ENCODE data around the gene CD1D. TPM values are rescaled to one million over a fixed set of nuclear protein-coding genes. Genes with fewer than 3 reads are reported as not detected.
"Not testable (repeated sequence)": the region's sequence is repeated elsewhere in the genome, so short reads cannot be mapped to it uniquely, and the experiment has no call there.

CD1D gene
- total RNA-seq, 2 experiments from 2014 or later = 0.07 TPM; not detected in 1

DNA sequence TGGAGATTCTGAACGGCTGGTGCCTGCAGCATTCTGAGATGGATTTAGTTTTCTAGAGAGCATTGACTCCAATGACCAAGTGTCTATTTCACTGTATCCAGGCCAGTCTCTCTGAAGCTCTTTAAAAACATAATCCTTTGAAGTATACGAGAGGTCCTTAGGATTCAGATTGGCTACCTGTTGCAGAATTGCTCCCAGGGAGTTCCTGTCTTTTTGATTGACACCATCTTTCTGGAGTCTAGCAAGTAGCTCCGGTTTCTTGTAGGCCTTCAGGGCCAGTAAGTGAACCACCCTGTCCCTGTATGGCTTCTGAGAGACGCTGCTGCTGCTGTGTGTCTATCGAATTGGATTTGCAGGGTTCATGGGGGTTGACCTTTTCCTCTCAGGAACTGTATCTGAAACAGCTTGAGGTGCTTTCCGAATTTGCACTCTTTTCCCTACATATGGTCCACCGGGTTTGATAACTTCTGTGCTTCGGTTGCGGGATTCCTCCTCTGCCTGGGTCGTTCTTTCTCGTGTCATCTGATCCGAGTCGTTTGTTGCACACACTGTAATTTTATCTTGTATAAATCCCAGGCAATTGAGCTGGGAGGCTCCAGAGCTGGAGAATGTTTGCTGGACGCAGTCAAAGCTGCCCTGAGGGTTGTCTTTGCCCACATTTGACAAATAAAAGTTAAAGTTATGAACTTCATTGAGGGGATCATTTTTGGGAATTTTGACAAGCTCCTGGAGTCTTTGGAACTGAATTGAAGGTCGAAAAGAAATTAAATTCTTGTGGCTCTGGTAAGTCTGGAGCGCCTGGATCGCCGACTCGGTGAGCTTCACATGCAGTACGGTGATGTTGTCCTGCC lies 3.6 kb upstream of the CD1D start:
- ATAC-seq; H3K36me3 Mint-ChIP-seq (ENCODE audit: low read depth); H3K9me3 Mint-ChIP-seq (ENCODE audit: low read depth); POLR2A ChIA-PET; DNase-seq; H3K4me3 Mint-ChIP-seq; intact Hi-C loops (cut with DNase I, micrococcal nuclease); H3K27ac Mint-ChIP-seq: not testable (repeated sequence)
- peaks cover 49% of the 10 kb centered on the region for H3K27me3 Mint-ChIP-seq
- CTCF ChIA-PET = interaction anchor here (0.6 kb wide), 1 partner anchor 157 kb away, joined by 3 read pairs; no protein-coding TSS in a partner anchor
- peaks cover 12% of the 10 kb centered on the region for H3K4me1 Mint-ChIP-seq

DNA sequence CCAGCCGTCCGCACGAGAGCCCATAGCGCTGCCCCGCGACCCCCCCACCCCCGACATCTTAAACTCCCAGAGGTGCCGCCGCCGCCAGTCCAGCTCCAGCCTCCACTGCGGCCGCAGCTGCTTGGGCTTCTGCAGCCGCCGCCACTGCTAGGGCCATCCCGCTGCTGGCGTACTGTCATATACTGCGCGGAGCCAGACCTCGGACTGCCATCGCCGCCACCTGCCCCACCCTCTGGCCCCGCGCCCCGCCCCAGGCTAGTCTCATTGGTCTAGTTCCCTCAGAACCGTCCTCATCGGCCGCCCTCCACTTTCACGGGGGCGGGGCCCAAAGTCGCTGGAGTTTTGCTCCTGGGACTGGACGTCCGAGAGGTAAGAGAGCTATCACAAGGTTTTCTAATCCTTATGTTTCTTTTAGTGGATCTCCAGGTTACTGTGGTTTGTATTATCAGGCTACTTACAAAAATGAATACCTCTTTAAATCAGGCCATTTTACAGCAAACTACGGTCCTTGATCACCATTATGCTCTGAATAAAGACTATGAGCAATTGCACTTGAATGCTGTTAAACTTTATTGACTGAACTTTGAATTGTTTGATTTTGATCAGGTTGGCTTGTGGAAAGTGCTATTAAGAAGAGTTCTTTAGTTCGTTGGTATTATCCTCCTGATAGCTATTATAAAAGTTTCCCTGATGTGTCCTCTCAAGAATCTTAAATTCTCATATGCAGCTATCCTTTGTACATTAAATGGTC lies 2.8 kb upstream of the CD1D start:
- Mint-ChIP-seq H3K4me1 (peaks cover 12% of the 10 kb centered on the region), H3K27ac (no peak overlapping the region), H3K9me3 (ENCODE audit: low read depth) (no peaks in the 10 kb centered on the region), H3K4me3 (peak overlapping the region; percentile 22), H3K36me3 (ENCODE audit: low read depth) (no peaks in the 10 kb centered on the region), H3K27me3 (peaks cover 52% of the 10 kb centered on the region)
- peak; percentile 49 for DNase-seq
- peak; percentile 82 for ATAC-seq
- intact Hi-C loops (cut with DNase I, micrococcal nuclease) = no loop called here
- POLR2A ChIA-PET = no interaction called here
- CTCF ChIA-PET = interaction anchor here (0.6 to 2.1 kb wide), 2 partner anchors 26 to 166 kb away, joined by 3 to 6 read pairs; no protein-coding TSS in a partner anchor

DNA sequence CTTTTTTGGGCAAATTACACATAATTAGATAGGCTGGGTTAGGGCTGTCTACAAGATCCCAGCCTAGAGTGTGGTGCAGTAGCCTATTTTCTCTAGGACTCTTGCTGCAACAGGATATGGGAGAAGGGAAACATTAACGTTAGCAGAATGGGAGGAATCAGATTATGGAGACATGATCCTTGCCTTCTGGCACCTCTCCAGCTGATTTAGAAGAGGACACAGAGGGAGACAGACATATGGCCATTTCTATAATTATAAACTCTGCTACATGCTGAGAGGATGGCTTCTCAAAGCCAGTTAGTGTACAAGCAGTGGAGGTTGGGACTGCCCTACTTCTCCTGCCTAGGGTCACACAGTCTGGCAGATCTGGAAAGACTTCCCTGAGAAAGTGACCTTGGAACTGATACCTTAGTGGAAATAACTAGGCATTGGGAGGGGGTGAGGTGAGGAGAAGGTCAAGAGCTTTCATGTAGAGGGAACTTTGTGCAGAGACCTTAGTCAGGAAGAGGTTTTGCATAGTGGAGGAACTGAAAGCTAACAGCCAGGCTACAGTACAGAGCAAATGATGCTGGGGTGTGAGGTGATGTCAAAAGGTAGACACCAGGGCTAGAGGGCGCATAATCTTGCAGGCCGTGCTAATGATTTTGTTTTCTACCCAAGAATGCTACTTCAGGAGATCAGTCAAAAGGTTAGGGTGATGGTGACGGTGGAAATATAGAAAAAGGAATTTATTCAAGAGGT lies 1.2 kb upstream of the CD1D start:
- peaks cover 12% of the 10 kb centered on the region for H3K4me1 Mint-ChIP-seq
- no peak overlapping the region for H3K4me3 Mint-ChIP-seq
- H3K27me3 Mint-ChIP-seq = peaks cover 54% of the 10 kb centered on the region
- H3K27ac Mint-ChIP-seq = no peak overlapping the region
- no peaks in the 10 kb centered on the region for H3K36me3 Mint-ChIP-seq (ENCODE audit: low read depth)
- H3K9me3 Mint-ChIP-seq (ENCODE audit: low read depth) = no peaks in the 10 kb centered on the region
- intact Hi-C loops (cut with DNase I, micrococcal nuclease) = no loop called here
- ChIA-PET POLR2A (no interaction called here), CTCF (interaction anchor here (0.7 to 2.1 kb wide), 2 partner anchors 24 to 135 kb away, joined by 3 to 6 read pairs; no protein-coding TSS in a partner anchor)
- DNase-seq (no peak), ATAC-seq (no peak)

DNA sequence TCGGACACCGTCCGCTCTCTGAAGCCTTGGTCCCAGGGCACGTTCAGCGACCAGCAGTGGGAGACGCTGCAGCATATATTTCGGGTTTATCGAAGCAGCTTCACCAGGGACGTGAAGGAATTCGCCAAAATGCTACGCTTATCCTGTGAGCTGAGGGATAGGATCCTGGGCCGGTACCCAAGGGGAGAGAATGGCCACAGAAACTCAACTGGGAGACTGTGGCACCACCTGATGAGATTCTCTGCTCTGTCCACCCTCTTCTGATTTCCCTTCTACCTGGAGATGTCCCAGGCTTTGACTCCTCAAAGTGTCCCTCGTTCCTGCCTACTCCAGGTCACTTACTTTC lies 855 bp downstream of the CD1D start:
- intact Hi-C loops (cut with DNase I, micrococcal nuclease) = no loop called here
- ChIA-PET POLR2A (no interaction called here), CTCF (interaction anchor here (0.7 to 1.4 kb wide), 3 partner anchors 15 to 149 kb away, joined by 3 to 4 read pairs (median 3); no protein-coding TSS in a partner anchor)
- Mint-ChIP-seq H3K27me3 (peaks cover 49% of the 10 kb centered on the region), H3K9me3 (ENCODE audit: low read depth) (no peaks in the 10 kb centered on the region), H3K27ac (no peak overlapping the region), H3K36me3 (ENCODE audit: low read depth) (no peaks in the 10 kb centered on the region), H3K4me3 (peak overlapping the region; percentile 65), H3K4me1 (peaks cover 12% of the 10 kb centered on the region)
- no peak for DNase-seq
- no peak for ATAC-seq

DNA sequence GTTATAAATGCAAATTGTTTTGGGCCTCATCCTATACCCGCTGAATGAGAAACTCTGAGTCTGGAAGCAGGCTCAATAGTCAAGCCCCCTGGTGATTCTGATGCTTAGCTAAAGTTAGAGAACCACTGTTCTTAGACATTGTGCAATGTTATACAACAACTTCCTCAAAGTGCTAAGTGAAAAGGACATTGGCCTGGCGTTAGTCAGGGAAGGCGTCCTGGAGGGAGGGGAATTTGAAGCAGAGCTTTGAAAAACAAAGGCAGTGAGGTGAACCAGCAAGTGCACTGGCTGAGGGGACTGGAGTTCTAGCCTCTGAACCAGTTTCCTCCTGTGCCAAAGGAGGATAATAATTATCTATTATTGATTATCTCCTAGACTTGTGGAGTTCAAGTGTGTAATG lies 5.1 kb downstream of the CD1D start:
- Mint-ChIP-seq H3K9me3 (ENCODE audit: low read depth) (no peaks in the 10 kb centered on the region), H3K27ac (no peak overlapping the region), H3K36me3 (ENCODE audit: low read depth) (no peaks in the 10 kb centered on the region), H3K27me3 (peaks cover 31% of the 10 kb centered on the region), H3K4me1 (peaks cover 7% of the 10 kb centered on the region), H3K4me3 (no peak overlapping the region)
- no peak for ATAC-seq
- ChIA-PET POLR2A (no interaction called here), CTCF (interaction anchor here (0.8 kb wide), 1 partner anchor 157 kb away, joined by 3 read pairs; no protein-coding TSS in a partner anchor)
- intact Hi-C loops (cut with DNase I, micrococcal nuclease) = no loop called here
- DNase-seq = no peak

DNA sequence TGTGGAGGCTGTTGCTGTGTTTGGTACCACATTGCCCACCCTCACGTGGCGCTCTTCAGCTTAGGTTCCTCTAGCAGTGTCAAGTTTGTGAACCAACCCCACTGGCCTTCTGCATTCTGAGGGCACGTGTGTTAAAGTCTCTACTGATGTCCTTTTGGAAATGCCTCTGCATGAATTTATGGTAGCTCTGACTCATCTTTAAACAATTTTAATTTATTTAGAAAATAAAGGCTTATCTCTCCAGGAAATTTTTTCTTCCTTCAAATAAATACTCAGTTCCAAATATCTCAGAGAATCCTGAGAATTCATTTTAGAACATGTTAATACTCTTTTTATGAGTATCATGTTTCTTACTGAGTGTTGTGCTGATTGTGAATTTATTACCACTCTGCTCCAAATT lies 5.5 kb downstream of the CD1D start:
- H3K4me1 Mint-ChIP-seq = peaks cover 7% of the 10 kb centered on the region
- intact Hi-C loops (cut with DNase I, micrococcal nuclease) = no loop called here
- no peak for DNase-seq
- no peaks in the 10 kb centered on the region for H3K9me3 Mint-ChIP-seq (ENCODE audit: low read depth)
- peaks cover 28% of the 10 kb centered on the region for H3K27me3 Mint-ChIP-seq
- ATAC-seq = no peak
- no peak overlapping the region for H3K27ac Mint-ChIP-seq
- POLR2A ChIA-PET = no interaction called here
- CTCF ChIA-PET = interaction anchor here (0.8 to 0.9 kb wide), 2 partner anchors 19 to 157 kb away, joined by 3 read pairs; no protein-coding TSS in a partner anchor
- H3K36me3 Mint-ChIP-seq (ENCODE audit: low read depth) = no peaks in the 10 kb centered on the region
- no peak overlapping the region for H3K4me3 Mint-ChIP-seq

DNA sequence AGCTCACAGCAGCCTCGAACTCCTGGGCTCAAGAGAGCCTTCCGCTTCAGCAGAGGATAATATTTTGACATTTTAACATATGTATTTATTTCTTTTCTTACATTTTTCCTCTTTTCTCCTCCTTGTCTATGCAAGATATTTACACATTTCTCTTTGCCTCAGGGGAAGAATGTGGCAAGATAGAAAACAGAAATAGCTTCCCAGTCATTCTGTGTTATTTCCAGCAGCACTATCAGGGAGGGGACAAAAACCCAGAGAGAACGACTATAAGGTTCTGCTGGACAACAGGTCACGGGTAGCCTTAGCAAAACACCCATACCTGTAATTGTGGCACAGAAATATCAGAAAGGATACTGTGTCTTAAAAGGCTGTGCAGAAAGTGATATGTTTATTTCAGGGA lies 7.9 kb downstream of the CD1D start:
- Mint-ChIP-seq H3K4me1 (no peaks in the 10 kb centered on the region), H3K9me3 (ENCODE audit: low read depth) (no peaks in the 10 kb centered on the region), H3K36me3 (ENCODE audit: low read depth) (no peaks in the 10 kb centered on the region), H3K27ac (no peak overlapping the region), H3K4me3 (no peak overlapping the region), H3K27me3 (peaks cover 18% of the 10 kb centered on the region)
- ChIA-PET POLR2A (no interaction called here), CTCF (no interaction called here)
- no peak for DNase-seq
- intact Hi-C loops (cut with DNase I, micrococcal nuclease) = no loop called here
- ATAC-seq = no peak

DNA sequence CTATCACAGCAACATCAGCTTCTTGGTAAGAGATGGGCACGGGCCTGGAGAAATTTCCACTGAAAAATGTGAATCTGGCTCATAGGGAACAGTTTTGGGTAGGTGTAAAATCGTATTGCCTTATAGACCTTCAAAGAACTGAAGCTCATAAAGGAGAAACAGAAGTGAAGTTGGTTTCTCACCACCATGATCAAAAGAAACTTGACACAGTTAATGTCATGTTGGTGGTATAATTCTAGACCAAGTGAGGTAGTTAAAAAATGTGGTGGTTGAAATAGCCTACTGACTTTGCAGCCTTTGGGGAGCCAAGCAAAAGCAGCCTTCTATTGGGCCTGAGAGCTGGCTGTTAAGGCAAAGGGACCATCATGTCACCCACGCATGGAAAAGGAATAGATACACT lies 8.9 kb downstream of the CD1D start:
- Mint-ChIP-seq H3K9me3 (ENCODE audit: low read depth) (no peaks in the 10 kb centered on the region), H3K27me3 (peaks cover 17% of the 10 kb centered on the region), H3K36me3 (ENCODE audit: low read depth) (no peaks in the 10 kb centered on the region), H3K27ac (no peak overlapping the region), H3K4me3 (no peak overlapping the region), H3K4me1 (no peaks in the 10 kb centered on the region)
- intact Hi-C loops (cut with DNase I, micrococcal nuclease) = no loop called here
- POLR2A ChIA-PET = no interaction called here
- no peak for DNase-seq
- no peak for ATAC-seq
- CTCF ChIA-PET = interaction anchor here (1.3 to 1.5 kb wide), 2 partner anchors 14 to 19 kb away, joined by 4 read pairs; no protein-coding TSS in a partner anchor

DNA sequence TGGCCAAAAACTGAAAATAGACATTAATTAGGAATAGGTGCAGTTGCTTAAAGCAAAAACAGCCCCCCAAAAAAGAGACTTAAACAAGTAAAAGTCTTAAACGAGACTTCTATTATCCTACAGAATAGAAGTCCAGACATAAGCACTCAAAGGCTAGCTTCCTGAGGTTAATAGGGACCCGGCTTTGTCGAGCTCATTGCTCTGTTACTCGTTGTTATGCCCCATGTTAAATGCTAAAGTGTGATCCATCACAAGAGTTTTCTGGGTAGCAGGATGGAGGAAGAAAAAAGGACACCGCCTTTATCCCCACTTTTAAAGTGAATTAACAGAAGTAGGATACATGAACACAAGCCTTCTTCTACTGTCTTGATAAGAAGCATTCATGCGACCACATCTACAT lies 10.6 kb downstream of the CD1D start:
- ChIA-PET CTCF (no interaction called here), POLR2A (no interaction called here)
- ATAC-seq (no peak), DNase-seq (no peak)
- intact Hi-C loops (cut with DNase I, micrococcal nuclease) = no loop called here
- Mint-ChIP-seq H3K9me3 (ENCODE audit: low read depth) (no peaks in the 10 kb centered on the region), H3K27me3 (peaks cover 19% of the 10 kb centered on the region), H3K36me3 (ENCODE audit: low read depth) (no peaks in the 10 kb centered on the region), H3K4me3 (no peak overlapping the region), H3K27ac (no peak overlapping the region), H3K4me1 (no peaks in the 10 kb centered on the region)

DNA sequence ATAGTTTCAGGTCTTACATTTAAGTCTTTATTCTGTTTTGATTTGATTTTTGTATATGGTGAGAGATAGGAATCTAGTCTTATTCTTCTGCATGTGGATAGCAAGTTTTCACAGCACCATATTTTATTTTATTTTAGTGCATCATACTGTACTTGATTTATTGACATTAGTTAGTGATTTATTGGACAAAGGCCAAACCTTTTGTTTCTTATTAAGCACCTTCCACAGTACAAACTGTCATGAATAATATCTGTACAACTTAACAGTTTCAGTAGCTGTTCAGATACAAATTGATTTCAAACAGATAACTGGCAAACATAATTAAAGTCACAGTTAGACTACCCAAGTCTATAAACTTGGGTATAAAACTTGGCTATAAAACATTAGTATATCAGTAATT lies 15.8 kb downstream of the CD1D start:
- ChIA-PET CTCF (interaction anchor here (0.7 kb wide), 1 partner anchor 833 kb away, joined by 3 read pairs; no protein-coding TSS in a partner anchor), POLR2A (no interaction called here)
- intact Hi-C loops (cut with DNase I, micrococcal nuclease) = no loop called here
- ATAC-seq = no peak
- Mint-ChIP-seq H3K9me3 (ENCODE audit: low read depth) (no peaks in the 10 kb centered on the region), H3K27me3 (peaks cover 22% of the 10 kb centered on the region), H3K27ac (no peak overlapping the region), H3K4me1 (no peaks in the 10 kb centered on the region), H3K4me3 (no peak overlapping the region), H3K36me3 (ENCODE audit: low read depth) (no peaks in the 10 kb centered on the region)
- DNase-seq = no peak

DNA sequence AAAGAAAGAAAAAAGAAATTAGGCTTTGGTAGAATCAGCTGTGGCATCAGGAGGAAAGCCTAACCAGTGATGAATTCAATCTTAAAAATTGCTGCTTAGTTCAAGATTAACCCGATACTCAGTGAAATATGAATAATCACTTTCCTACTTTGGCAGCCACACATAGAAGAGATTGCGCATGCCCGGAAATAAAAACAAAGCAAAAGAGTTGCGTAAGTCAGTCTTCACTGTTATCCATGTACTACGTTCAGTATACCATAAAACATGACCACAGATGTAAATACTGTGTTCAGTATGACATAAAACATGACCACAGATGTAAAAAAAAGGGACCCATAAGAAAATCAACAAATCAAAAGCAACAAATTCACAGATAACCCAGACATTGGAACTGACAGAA lies 19.2 kb downstream of the CD1D start:
- POLR2A ChIA-PET = no interaction called here
- no peaks in the 10 kb centered on the region for H3K9me3 Mint-ChIP-seq (ENCODE audit: low read depth)

More for the DNA sequence above, 19.2 kb downstream of the CD1D start:
- H3K36me3 Mint-ChIP-seq (ENCODE audit: low read depth) = no peaks in the 10 kb centered on the region
- CTCF ChIA-PET = no interaction called here
- intact Hi-C loops (cut with DNase I, micrococcal nuclease) = loop anchor here in 1 of 2 experiments (5.0 kb wide), 1 partner anchor 872 kb away; no protein-coding TSS in a partner anchor
- H3K4me3 Mint-ChIP-seq = no peak overlapping the region
- ATAC-seq (no peak), DNase-seq (no peak)
- H3K27ac Mint-ChIP-seq = no peak overlapping the region
- H3K4me1 Mint-ChIP-seq = peaks cover 9% of the 10 kb centered on the region
- peaks cover 29% of the 10 kb centered on the region for H3K27me3 Mint-ChIP-seq
